H9 (cell line): Measurements from ENCODE around the gene ABCG4. TPM values are rescaled to one million over a fixed set of nuclear protein-coding genes. Genes with fewer than 3 reads are reported as not detected.

Experiments used
- DNase-seq: peaks from one replicate; pipeline ENCODE4 v3.0.0-alpha.2; 2017
- H2AFZ ChIP-seq: one replicate; pipeline ENCODE4 v1.6.1; 2013; ENCODE audit warnings: mild to moderate bottlenecking, low read length, control low read depth, moderate library complexity
- H2AK5ac ChIP-seq: 2 replicates; pipeline ENCODE4 v1.6.1; 2013; ENCODE audit warnings: low read length, control low read depth, mixed read lengths; ENCODE audit not compliant: insufficient read length
- H2BK120ac ChIP-seq: one replicate; pipeline ENCODE4 v1.6.1; 2013; ENCODE audit warnings: low read depth, mild to moderate bottlenecking, low read length, control low read depth, inconsistent platforms; ENCODE audit not compliant: poor library complexity, severe bottlenecking
- H2BK12ac ChIP-seq: 2 replicates; pipeline ENCODE4 v1.6.1; 2013; ENCODE audit warnings: low read length, control low read depth, mixed read lengths, low read depth; ENCODE audit not compliant: insufficient read length
- H2BK15ac ChIP-seq: 2 replicates; pipeline ENCODE4 v1.6.1; 2013; ENCODE audit warnings: low read depth, low read length, control low read depth
- H2BK20ac ChIP-seq: one replicate; pipeline ENCODE4 v1.6.1; 2013; ENCODE audit warnings: low read depth, mild to moderate bottlenecking, low read length, control low read depth, inconsistent platforms; ENCODE audit not compliant: poor library complexity, severe bottlenecking
- H2BK5ac ChIP-seq: 2 replicates; pipeline ENCODE4 v1.6.1; 2013; ENCODE audit warnings: low read length, control low read depth, mixed read lengths; ENCODE audit not compliant: insufficient read length
- H3K14ac ChIP-seq: 2 replicates; pipeline ENCODE4 v1.6.1; 2013; ENCODE audit warnings: low read length, control low read depth; ENCODE audit not compliant: insufficient read depth
- H3K18ac ChIP-seq: 2 replicates; pipeline ENCODE4 v1.6.1; 2013; ENCODE audit warnings: low read depth, mild to moderate bottlenecking, mixed read lengths, low read length, control low read depth; ENCODE audit not compliant: insufficient read length
- H3K23ac ChIP-seq: 2 replicates; pipeline ENCODE4 v1.6.1; 2013; ENCODE audit warnings: low read length, control low read depth, mixed read lengths, low read depth; ENCODE audit not compliant: insufficient read length
- H3K23me2 ChIP-seq: 2 replicates; pipeline ENCODE4 v1.6.1; 2013; ENCODE audit warnings: low read depth, mild to moderate bottlenecking, mixed read lengths, low read length, control low read depth; ENCODE audit not compliant: insufficient read length, poor library complexity, severe bottlenecking
- H3K27ac ChIP-seq: 2 replicates; pipeline ENCODE4 v1.5.1; 2013; ENCODE audit warnings: low read length, control low read depth, mixed read lengths, low read depth; ENCODE audit not compliant: insufficient read length
- H3K27me3 ChIP-seq: 2 replicates; pipeline ENCODE4 v1.6.1; 2013; ENCODE audit warnings: low read length, control low read depth, inconsistent platforms; ENCODE audit not compliant: insufficient read depth
- H3K4ac ChIP-seq: 2 replicates; pipeline ENCODE4 v1.6.1; 2013; ENCODE audit warnings: low read depth, mild to moderate bottlenecking, control low read depth, inconsistent platforms, low read length, moderate library complexity
- H3K4me1 ChIP-seq: 2 replicates; pipeline ENCODE4 v1.6.1; 2013; ENCODE audit warnings: low read length, control low read depth, inconsistent platforms; ENCODE audit not compliant: insufficient read depth
- H3K4me2 ChIP-seq: 2 replicates; pipeline ENCODE4 v1.6.1; 2013; ENCODE audit warnings: low read length, control low read depth, mixed read lengths; ENCODE audit not compliant: insufficient read length, insufficient read depth
- H3K56ac ChIP-seq: 2 replicates; pipeline ENCODE4 v1.6.1; 2013; ENCODE audit warnings: low read depth, mild to moderate bottlenecking, mixed read lengths, low read length, control low read depth; ENCODE audit not compliant: insufficient read length
- H3K79me1 ChIP-seq: 2 replicates; pipeline ENCODE4 v1.6.1; 2013; ENCODE audit warnings: low read depth, mild to moderate bottlenecking, moderate library complexity, low read length, control low read depth, inconsistent platforms; ENCODE audit not compliant: insufficient read depth, poor library complexity, severe bottlenecking
- H3K79me2 ChIP-seq: 2 replicates; pipeline ENCODE4 v1.6.1; 2013; ENCODE audit warnings: low read length, control low read depth, inconsistent platforms; ENCODE audit not compliant: insufficient read depth
- H3K9ac ChIP-seq: 2 replicates; pipeline ENCODE4 v1.6.1; 2013; ENCODE audit warnings: low read length, control low read depth, mixed read lengths; ENCODE audit not compliant: insufficient read length; ENCODE audit errors: extremely low read depth
- H3K9me3 ChIP-seq: one replicate; pipeline ENCODE4 v1.6.1; 2013; ENCODE audit warnings: low read depth, low read length, inconsistent platforms; ENCODE audit not compliant: control insufficient read depth
- H3T11ph ChIP-seq: one replicate; pipeline ENCODE4 v1.6.1; 2013; ENCODE audit warnings: mild to moderate bottlenecking, low read length, control low read depth, inconsistent platforms
- H4K20me1 ChIP-seq: one replicate; pipeline ENCODE4 v1.6.1; 2013; ENCODE audit not compliant: control insufficient read depth, insufficient read length, insufficient read depth
- H4K5ac ChIP-seq: 2 replicates; pipeline ENCODE4 v1.6.1; 2013; ENCODE audit warnings: low read depth, mild to moderate bottlenecking, mixed read lengths, low read length, control low read depth; ENCODE audit not compliant: insufficient read length
- H4K8ac ChIP-seq: replicated peaks from 2 replicates; pipeline ENCODE4 v1.6.1; 2013; ENCODE audit warnings: low read length, control low read depth, mixed read lengths, low read depth; ENCODE audit not compliant: insufficient read length
- H4K91ac ChIP-seq: 2 replicates; pipeline ENCODE4 v1.6.1; 2013; ENCODE audit warnings: low read depth, mild to moderate bottlenecking, moderate library complexity, mixed read lengths, low read length, control low read depth; ENCODE audit not compliant: insufficient read length
- H3K27ac Mint-ChIP-seq, 3 experiments: 2 replicates in 2 of 3; 3 replicates in 1 of 3; pipeline ENCODE4 v1.8.0; 2020 to 2021; ENCODE audit warnings: mixed read lengths in 3 of 3, mild to moderate bottlenecking in 1 of 3, moderate library complexity in 1 of 3
- H3K27me3 Mint-ChIP-seq: 2 replicates; pipeline ENCODE4 v1.8.0; 2021; ENCODE audit warnings: low read depth, mild to moderate bottlenecking, moderate library complexity, mixed read lengths
- H3K36me3 Mint-ChIP-seq, 3 experiments: 2 replicates in 2 of 3; 3 replicates in 1 of 3; pipeline ENCODE4 v1.8.0; 2020 to 2021; ENCODE audit warnings: low read depth in 3 of 3, mixed read lengths in 3 of 3; ENCODE audit not compliant: insufficient read depth in 1 of 3
- H3K4me1 Mint-ChIP-seq, 2 experiments: 2 replicates each; pipeline ENCODE4 v1.8.0; 2020; ENCODE audit warnings: mixed read lengths in 2 of 2
- H3K4me3 Mint-ChIP-seq, 2 experiments: 2 replicates in 1 of 2; 3 replicates in 1 of 2; pipeline ENCODE4 v1.8.0; 2020 to 2021; ENCODE audit warnings: mild to moderate bottlenecking in 2 of 2, mixed read lengths in 2 of 2, moderate library complexity in 1 of 2
- H3K9me3 Mint-ChIP-seq, 2 experiments: 2 replicates in 1 of 2; 3 replicates in 1 of 2; pipeline ENCODE4 v1.8.0; 2020; ENCODE audit warnings: mild to moderate bottlenecking in 2 of 2, mixed read lengths in 2 of 2, moderate library complexity in 1 of 2
- CTCF ChIP-seq: fragments of 200-600 bp; sonication (generic); conservative IDR thresholded peaks from 3 replicates; pipeline ENCODE4 v1.8.0; 2021; ENCODE audit warnings: antibody characterized with exemption, mild to moderate bottlenecking
- WGBS: extraction: QIAGEN DNeasy Blood & Tissue Kit; methylation state at CpG from one replicate; pipeline ENCODE4 v1.1.7; 2013; ENCODE audit warnings: missing lambda C conversion rate, low lambda C conversion rate, mixed read lengths; ENCODE audit not compliant: insufficient read length; ENCODE audit errors: extremely low coverage; 5-methylcytosine and 5-hydroxymethylcytosine counted together
- total RNA-seq: library from RNA; stranded (reverse); gene quantifications from 2 replicates; pipeline ENCODE4 v1.2.1, GENCODE V29; 2021

Gene ABCG4
- total RNA-seq, 1 experiment from 2014 or later = 1.2 TPM

- Mint-ChIP-seq H3K4me3 (no peak overlapping the region), H3K9me3 (no peaks in the 10 kb centered on the region), H3K27ac (no peak overlapping the region), H3K36me3 (no peaks in the 10 kb centered on the region), H3K4me1 (peaks cover 11 to 17% of the 10 kb centered on the region in 2 experiments), H3K27me3 (peaks cover 21% of the 10 kb centered on the region)
- no peak overlapping the region for H3K4ac ChIP-seq
- no peak overlapping the region for H2BK120ac ChIP-seq
- TF ChIP-seq CTCF = no peak
- H3K27ac ChIP-seq = no peak overlapping the region
- no peak overlapping the region for H4K91ac ChIP-seq
- no peaks in the 10 kb centered on the region for H3K23me2 ChIP-seq
- no peaks in the 10 kb centered on the region for H3K27me3 ChIP-seq
- no peak overlapping the region for H3K14ac ChIP-seq
- no peak overlapping the region for H3K9ac ChIP-seq
- H3K18ac ChIP-seq = no peak overlapping the region
- H2BK5ac ChIP-seq = peak overlapping the region; percentile 33
- H3K4me2 ChIP-seq = no peak overlapping the region
- no peaks in the 10 kb centered on the region for H3K79me2 ChIP-seq
- no peak overlapping the region for H3T11ph ChIP-seq
- H4K20me1 ChIP-seq = no peaks in the 10 kb centered on the region
- no peaks in the 10 kb centered on the region for H3K79me1 ChIP-seq
- no peak overlapping the region for H4K5ac ChIP-seq
- H2AFZ ChIP-seq = no peak overlapping the region
- H3K23ac ChIP-seq = no peak overlapping the region
- no peak overlapping the region for H2AK5ac ChIP-seq
- no peak overlapping the region for H2BK12ac ChIP-seq
- no peak overlapping the region for H4K8ac ChIP-seq
- no CpG with 5 or more reads among the region's 13 CpGs for WGBS
- H2BK20ac ChIP-seq = no peak overlapping the region
- no peak for DNase-seq
- H3K9me3 ChIP-seq = no peaks in the 10 kb centered on the region
- H3K4me1 ChIP-seq = no peaks in the 10 kb centered on the region
- H2BK15ac ChIP-seq = no peak overlapping the region
- H3K56ac ChIP-seq = no peak overlapping the region
Measured at GRCh38 chr11:119158467-119158866, 9.6 kb downstream of the ABCG4 start.
